SKM-1 (cell line): ENCODE measurements around the gene REC114.
"Not testable (repeated sequence)": the region's sequence is repeated elsewhere in the genome, so short reads cannot be mapped to it uniquely, and the experiment has no call there.

Experiments used
- DNase-seq: peaks from one replicate; lab custom pipeline; 2025; ENCODE audit not compliant: unreplicated experiment; lab: John Stamatoyannopoulos, UW

The REC114 gene

DNA sequence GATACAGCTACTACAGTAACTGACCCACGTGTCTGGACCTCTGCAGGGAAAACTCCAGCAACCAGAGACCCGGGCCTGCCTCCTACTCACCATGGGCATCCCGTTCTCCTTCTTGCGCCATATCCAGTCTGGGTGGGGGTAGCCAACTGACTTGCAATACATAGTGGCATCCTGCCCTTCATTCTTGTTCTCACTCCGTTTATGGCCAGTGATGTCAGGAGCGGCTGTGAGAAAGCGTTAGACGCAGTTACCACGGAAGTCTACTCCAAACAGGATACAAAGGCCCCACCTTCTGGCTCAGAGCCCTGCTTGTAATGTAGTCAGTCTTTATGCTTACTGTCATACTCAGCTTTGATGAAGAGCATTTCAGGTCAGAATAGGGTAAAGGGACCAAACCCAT lies 130.6 kb downstream of the REC114 start:
- no peak for DNase-seq

DNA sequence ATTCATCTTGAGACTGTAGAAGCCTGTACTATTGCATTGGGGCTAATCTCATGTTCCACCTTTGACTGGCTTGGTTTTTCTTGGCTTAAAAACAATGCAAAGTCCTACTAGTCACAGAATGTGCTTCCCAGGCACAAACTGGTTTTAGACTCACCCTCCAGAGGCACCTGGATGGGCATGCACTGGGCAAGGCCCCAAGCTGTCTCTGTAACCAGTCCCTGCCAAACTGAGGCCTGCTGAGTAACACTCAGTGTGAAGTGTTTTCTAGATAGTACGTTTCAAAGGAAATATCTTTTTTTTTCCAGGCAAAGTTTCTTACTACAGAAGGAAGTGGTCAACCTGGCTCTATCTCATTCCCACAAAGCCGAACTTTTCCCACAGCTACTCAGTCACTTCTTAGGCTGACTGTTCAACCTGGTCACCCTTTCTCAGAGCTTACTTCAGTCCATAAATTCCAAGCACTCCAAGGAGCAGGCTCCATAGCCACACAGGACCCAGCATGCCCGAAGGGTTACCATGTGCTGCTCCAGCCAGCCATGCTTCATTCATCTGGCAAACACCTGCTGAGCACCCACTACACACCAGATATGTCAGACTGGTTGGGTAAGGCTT lies 132.8 kb downstream of the REC114 start:
- no peak for DNase-seq

DNA sequence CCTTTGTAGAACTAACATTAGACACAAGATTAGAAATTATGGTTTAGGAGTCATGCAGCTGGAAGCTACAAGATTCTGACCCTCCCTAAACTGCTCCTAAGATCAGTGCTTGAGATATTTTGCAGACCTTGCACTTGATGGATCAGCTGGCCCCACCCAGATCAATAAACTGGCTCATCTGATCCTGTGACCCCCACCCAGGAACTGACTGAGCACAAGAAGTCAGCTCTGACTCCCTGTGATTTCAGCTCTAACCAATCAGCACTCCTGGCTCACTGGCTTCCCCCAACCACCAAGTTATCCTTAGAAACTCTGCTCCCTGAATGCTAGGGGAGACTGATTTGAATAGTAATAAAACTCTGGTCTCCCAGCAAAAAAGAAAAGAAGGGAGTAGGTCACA lies 134.6 kb downstream of the REC114 start:
- not testable (repeated sequence) for DNase-seq

DNA sequence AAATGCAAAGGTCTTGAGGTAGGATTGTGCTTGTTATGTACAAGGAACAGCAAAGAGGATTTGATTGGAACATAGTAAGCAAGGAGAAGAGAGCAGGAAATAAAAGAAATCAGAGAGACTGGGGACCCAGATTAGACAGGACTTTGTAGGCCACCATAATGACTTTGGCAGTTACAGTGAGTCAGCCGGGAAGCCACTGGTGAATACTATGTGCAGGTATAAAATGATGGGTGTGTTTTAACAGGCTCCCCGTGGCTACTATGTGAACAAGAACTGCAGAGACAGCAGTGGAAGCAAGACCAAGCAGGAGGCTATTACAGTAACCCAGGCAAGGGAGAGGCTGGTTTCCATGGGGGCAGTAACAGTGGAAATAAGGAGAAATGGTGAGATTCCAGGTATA lies 135.1 kb downstream of the REC114 start:
- DNase-seq: no peak

DNA sequence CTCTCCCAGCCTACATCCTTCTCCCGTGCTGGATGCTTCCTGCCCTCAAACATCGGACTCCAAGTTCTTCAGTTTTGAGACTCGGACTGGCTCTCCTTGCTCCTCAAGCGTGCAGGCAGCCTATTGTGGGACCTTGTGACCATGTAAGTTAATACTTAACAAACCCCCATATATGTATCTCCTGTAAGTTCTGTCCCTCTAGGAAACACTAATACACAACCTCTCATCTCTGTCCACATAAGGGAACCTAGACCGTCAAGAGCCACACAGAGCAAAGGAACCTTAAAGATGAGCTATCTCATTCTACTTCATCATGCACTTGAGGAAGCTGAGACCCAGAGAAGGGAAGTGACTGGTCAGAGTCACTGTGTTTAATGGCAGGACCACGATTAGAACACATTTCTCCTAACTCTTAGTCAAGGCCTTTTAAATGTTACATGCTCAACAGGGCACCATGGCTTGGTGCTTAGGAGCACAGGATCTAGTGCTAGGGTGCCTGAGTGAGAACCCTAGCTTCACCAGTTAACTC lies 140.0 kb downstream of the REC114 start:
- DNase-seq: no peak

DNA sequence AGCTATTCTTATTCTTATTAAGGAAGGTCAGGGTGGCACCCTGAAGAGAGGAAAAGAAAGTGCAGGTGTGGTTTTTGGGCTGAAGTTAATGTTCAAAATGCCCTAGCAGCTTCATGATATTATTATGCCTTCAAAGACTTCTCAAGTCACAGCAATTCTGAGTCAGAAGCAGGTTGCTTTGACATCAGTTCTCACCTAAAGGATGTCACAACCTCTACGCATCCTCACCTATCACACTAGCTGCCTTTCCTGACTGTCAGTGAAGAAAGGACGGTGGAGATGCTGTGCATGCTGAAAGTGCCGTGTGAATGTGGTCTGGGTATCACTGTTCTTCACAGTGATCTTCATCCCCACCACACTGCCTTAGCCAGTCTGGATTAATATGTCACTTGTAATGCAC lies 140.6 kb downstream of the REC114 start:
- DNase-seq: no peak

DNA sequence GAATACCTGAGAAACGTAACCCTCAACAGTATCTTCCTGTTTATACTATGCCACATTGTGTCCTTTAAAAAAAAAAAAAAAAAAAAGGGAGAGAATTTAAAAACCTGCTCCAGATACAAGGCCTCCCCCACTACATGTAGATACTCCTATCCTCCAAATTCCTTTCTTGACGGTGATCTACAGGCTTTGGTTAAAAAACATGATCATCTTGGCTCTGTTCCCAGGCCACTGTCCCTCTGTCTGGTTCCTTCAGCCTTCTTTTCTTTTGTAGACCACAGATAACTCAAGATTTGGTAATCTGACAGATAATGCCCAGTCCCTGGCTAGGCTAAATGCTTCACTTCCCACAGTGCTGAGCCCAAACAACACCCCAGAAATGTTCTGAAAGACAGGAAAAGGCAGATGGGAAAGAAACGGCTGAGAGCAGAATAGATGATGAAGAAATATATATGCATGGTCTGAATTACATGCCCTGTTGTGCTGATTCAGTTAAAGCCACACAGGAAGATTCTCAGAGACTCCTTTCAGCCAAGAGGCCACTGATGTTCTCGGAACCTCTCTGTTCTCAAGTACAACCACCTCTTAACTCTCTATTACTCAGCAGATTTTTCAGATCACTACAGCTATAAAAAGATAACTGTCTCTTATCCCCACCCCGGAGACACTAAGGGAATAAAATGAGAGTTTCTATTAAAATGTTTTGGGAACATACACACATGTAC lies 141.9 kb downstream of the REC114 start:
- no peak for DNase-seq

DNA sequence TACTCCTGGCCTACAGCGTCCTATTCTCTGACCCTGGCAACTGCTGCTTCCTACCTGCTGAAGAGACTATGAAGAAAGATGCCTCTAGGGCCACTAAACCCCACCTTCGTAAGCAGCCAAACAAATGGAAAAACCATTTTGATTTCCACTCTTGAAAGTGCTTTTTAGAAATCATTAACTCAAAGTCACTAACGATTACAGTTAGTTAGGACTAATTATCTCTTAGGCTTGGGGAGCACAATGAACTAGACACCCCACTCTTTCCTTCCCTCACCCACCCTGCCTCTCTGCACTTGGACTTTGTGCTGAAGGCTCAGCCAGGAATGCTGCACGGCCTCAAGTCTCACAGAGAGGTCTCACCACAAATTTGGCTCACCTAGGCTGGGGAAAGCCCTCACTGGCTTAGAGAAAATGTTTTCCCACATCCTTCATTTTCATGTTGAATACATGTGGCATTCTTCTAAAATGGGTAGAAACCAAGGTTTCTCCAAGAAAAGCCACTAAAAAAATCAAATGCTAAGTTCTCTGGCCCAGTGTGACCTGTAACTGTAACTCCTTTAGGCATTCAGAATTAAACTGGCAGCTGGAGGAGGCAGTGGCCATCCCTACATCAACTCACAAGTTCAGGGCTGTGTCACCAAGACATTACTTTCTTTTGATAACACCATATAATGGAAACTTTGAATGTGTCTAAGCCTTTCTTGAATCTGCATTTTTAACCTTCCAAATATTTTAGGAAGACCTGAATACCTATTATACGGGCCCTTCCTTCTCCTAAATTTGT lies 143.1 kb downstream of the REC114 start:
- no peak for DNase-seq

DNA sequence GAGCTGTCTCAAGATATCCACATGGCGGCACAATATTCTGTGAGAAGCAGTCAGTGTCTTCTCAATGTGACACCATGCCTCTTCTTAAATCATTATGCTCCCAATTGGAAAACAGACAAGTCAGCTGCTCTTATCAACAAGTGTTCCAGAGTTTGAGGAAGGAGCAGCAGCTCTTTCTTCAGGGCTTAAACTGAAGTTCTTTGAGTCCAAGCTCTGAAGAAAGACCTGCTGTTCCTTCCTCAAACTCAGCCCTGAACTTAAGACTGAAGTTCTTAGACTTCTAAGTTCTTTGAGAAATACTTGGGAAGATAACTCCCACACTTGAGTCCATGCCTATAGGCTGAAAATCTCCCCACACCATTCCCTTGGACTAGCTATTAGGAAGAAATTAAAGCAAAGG lies 146.8 kb downstream of the REC114 start:
- no peak for DNase-seq

DNA sequence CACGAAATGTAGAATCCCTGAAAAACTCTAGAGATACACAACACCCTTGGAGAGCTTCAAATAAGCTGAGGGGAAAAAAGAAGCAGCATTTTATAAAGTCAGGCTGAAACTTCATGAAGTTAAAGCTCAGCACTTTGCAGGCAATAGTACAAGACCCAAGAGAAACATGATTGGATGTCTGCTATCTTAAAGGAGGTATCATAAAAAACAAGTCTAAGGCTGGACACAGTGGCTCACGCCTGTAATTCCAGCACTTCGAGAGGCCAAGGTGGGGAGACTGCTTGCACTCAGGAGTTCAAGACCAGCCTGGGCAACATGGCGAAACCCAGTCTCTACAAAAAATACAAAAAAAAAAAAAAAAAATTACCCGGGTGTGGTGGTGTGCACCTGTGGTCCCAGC lies 147.3 kb downstream of the REC114 start:
- no peak for DNase-seq

DNA sequence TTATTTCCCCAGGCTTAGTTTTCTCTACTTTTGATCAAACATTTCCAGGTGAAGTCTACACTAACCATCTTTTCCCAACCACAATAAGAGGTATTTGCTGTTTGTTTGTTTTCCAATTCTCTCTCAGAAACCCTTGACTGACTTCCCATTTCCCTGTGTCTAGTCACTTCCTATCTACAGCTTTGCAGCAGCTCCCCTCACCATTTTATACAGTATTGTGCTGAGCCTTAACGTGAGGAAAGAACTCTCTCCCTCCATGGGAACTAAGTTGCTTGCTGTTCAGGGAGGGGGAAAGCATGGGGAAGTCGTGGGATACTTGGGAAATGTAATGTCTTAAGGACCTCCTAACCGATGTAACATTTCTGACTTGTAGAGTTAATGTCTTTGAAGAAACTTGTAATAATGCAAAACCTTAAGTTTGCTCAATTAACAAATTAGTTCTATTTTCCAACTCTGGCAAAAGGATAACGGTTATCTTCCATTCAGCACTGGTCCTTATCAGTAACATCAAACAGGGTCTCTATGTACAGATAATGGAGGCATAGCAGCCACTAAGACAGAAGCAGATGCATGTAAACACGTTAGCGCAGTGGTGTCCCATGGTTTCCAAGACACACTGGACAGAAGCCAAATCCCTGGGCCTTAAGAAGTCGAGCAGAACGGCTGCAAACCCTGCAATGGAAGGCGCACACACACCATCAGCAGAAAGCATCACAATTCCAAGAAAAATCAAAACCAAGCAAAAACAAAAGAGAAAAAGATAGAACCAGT lies 150.5 kb downstream of the REC114 start:
- DNase-seq: no peak

DNA sequence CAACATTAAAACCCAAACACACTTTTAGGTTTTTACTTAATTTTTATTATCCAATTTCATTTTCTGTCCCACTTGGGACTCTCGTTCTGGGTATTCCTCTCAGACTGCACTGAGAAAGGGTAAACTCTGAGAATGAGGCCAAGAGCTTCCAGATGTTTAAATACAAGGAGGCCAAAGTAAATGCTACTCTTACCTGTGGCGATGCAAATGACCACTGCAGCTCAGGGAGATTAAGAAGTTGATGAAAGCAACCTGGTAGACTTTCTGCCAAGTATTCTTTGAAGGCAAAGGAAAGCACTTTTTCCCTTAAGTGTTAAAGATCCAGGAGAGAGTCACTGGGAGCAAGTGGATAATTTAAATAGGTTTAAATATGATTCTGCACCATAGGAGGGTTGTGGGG lies 151.1 kb downstream of the REC114 start:
- DNase-seq: no peak

DNA sequence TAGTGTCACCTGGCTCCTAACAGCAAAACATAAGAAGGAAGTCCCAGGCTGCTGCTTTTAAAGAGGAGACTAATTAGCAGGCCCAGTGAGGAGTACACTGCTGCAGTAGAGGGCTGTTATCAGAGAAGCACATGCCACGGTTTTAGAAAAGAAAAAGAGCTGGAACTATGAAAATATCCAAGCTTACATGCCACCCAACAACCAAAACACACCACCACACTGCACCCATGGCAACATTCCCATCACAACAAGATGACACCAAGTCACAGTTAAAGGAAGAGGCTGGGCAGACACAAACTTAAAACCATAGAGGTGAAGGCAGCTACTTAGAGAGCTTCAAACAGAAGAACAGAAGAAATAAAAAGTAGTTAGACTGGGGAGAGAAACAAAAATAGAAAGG lies 153.2 kb downstream of the REC114 start:
- no peak for DNase-seq

DNA sequence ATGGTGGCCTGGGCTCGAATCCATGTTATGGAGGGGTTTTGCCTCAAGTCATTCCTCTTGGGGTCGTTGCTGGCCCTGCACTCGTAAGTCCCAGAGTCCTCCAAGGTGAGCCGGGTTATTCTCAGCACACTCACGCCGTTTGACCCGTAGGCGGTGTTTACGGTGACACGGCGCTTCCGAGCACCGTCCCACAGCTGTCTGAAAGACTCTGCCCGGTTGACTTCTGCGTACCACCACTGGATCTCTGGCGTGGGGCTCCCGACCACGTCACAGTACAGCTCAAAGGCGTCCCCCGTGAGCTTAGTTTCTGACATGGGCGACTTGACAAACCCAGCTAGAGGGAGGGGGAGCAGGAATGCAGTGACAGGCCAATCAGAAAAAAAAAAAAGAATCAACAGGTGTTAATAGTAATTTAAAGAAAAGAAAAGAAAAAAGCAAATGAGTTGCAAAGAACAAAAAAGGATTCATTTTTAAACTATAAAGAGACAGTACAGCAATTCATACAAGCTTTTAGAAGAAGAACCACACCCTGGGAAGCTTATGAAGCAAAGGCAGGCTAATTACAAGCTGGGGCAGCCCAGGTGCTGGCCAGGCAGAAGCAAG lies 154.2 kb downstream of the REC114 start:
- no peak for DNase-seq

DNA sequence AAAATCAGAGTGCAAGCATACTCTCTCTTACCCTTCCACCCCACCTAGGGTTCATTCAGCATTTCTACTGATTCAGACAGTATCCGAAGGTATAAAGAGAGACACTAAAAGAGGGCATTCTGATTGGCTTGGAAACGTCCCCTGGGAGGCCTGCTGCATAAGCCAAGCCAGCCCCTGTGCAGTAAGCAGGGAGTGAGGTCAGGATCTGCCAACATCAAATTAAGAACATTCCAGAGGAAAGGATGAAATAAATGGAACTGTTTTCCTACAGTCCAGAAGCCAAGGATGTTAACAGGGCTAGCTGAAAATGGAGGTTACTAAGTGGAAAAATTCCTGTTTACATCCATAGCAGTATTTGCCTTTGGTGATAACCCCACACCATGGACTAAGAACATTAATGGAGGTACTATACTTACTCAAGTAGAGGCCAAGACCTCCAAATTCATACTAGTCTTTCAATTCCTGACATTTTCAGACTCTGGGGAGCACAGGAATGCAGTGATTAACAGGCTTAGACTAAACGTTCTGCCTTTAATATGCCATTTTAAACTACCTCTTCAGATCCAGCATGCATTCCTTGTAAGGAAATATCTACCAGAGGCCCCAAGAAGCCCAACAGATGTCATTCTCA lies 155.7 kb downstream of the REC114 start:
- DNase-seq: no peak

DNA sequence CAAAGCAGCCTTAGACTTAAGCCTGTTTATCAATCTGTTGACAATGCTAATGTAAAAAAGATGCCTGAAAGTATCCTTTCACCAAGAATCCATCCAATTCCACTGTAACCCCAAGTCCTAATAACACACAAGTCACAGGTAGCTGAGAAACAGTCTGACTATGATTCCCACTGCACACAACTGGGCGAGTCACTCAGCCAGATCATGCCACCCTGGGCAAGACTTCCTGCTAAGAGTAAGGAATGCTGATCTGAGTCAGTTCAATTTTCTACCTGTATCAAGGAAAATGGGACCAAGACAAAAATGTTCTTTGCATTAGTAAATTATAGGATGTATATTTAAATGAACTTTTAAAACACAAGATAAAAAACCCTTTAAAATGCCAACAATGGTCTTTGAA lies 157.0 kb downstream of the REC114 start:
- no peak for DNase-seq

DNA sequence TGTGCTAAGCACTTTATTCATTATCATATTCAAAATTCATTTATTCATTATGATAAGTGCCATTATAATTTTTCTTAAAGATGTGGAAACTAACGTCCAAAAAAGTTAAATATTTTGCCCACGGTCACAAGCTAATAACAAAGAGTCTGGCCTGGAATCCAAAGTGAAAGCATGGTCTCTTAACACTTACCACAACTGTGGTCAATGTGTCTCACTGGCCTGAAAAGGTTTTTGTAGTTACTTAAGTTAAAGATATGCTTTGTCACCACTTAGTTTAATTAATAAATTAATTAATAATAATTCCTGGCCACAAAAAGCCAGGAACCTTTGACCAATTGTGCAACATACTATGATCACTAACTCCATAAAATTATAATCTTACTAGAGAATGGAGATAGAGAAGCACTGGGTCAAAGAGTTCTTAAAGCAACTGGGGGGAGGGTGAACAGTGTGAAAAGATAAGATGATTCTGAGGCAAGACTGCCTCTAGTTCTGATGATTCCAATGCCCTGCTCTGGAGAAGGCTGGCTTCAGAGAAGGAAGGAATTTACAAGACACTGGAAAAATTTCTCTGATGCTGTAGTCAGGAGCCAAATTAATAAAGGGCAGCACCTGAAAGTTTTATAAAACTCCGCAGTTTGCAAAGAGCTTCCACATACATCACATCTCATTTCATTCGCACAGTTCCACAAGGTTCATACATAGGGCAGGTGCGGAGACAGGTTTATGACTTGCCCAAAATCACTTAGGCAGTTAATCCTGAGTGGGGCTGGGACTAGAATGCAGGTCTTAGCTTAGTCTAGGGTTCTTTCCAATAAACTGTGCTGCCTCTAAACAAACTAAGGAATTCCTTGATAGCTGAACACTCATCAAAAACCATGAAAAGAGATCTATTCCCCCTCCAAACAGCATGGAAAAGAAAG lies 157.7 kb downstream of the REC114 start:
- no peak for DNase-seq

DNA sequence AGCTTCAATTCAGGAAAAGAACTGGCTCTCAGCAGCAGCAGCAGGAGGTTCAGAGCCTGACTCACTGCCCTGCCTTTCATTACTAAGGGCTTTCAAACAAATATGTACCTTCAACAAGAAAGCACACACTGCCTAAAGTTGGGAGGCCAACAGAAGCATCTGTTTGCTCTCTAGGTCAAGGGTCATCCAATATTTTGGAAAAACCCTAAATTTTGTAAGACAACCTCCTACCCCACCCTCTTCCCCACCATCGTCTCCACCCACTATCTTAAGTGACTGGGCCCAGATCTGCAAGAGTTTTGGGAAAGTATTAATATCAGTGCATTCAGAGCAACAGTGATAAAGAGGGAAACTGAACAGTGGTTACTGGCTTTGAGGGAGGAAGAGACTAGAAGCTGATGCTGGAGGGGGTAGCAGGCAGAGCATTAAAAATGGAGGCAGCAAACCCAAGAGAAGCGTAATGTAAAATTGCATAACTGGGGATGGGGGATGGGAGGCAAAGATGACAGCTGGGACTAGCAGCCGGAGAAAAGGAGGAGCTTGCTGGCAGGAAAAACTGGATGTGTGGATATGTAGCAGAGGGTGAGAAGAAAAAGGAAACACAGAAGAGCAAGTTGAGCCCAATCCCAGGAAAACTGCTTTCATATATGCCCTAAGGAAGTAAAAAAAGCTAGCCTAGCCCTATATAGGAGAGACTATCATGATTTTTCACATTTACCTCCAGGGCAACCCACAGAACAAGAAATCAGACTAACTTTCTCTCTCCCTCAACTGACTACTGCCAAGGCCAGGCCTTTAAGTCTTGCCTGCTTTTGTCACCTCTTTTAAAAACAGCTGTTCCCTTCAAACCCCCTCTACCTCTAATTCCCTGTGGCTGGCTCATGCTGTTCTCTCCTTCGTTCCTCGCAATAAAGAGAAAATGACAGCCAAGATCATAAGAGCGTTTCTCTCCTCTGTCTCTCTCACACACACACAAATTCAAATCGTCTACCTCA lies 158.8 kb downstream of the REC114 start:
- no peak for DNase-seq
